ENCODE results near the gene CPN2. TPM values are rescaled to one million over a fixed set of nuclear protein-coding genes. Genes with fewer than 3 reads are reported as not detected.

The CPN2 gene
- total RNA-seq, 1 experiment from 2014 or later, result 0.08 TPM

DNA sequence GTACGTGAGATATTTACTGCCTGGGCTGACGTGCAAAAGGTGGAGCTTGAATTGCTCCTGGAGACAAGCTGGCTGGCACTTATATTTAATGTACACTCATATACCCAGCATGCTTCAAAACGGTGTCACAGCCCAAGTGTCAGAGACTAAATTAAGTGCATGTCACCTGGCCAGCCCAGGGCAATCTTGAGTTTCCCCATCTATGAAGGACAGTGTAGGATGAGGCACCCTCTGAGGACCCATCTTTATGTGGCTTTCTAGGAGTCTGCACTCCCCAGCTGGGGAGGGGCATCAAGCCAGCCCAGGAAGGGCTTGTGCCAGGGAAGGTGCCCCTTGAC lies 13.2 kb upstream of the CPN2 start:
- Histone ChIP-seq H3K27me3 (ENCODE audit: control insufficient read depth, insufficient read depth, low read length) (no peaks in the 10 kb centered on the region), H3K27ac (ENCODE audit: low read length) (no peak overlapping the region), H3K9me3 (ENCODE audit: control insufficient read depth, insufficient read depth, low read depth, low read length) (no peaks in the 10 kb centered on the region), H3K4me1 (ENCODE audit: control insufficient read depth, insufficient read depth, low read length) (0 out of 2 replicates have a peak, but pooled peaks cover under 1% of the 10 kb centered on the region), H3K4me3 (ENCODE audit: low read depth in 2 of 2, low read length in 2 of 2) (no peak overlapping the region), H3K36me3 (ENCODE audit: control insufficient read depth, insufficient read depth, low read length) (no peaks in the 10 kb centered on the region)
- CTCF ChIA-PET, result no interaction called here
- in situ Hi-C loops (cut with HindIII; ENCODE audit: low pct_unique_long_range_greater_than_20kb, low sequenced_read_pairs) (no loop called here), intact Hi-C loops (cut with micrococcal nuclease; ENCODE audit: unreplicated experiment) (no loop called here)
- POLR2A ChIA-PET, result interaction anchor here (0.7 kb wide), 1 partner anchor 10 kb away, joined by 3 read pairs; no protein-coding TSS in a partner anchor
- ATAC-seq (no peak), DNase-seq (ENCODE audit: low read depth, low spot score) (no peak)
- TF ChIP-seq POLR2AphosphoS5 (IDR thresholded peaks at IDR 0.05; ENCODE audit: low read depth, low read length), result no peak
- TF ChIP-seq CTCF (IDR thresholded peaks at IDR 0.05), result no peak
- no peak for TF ChIP-seq TCF7L2 (IDR thresholded peaks at IDR 0.05; ENCODE audit: low read depth, low read length)
- no TSS peak for BruUV-seq (replicated peaks)

DNA sequence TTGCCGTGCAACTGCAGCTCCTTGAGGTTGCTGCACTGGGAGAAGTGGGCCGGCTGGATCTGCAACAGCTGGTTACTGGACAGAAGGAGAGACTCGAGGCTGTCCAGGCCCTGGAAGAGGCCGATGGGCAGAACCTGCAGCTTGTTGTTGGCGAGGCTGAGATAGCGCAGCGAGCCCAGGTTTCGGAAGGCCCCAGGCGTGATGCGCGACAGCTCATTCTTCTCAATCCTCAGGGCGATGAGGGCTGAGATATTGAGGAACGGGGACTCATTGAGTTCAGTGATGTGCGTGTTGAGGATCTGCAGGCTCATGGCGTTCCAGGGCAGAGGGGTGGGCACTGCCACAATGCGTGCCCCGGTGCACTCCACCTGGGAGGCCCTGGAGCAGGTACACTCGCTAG lies 9.4 kb upstream of the CPN2 start:
- in situ Hi-C loops (cut with HindIII; ENCODE audit: low pct_unique_long_range_greater_than_20kb, low sequenced_read_pairs), result no loop called here
- Histone ChIP-seq H3K27me3 (ENCODE audit: control insufficient read depth, insufficient read depth, low read length) (no peaks in the 10 kb centered on the region), H3K4me1 (ENCODE audit: control insufficient read depth, insufficient read depth, low read length) (no peaks in the 10 kb centered on the region), H3K9me3 (ENCODE audit: control insufficient read depth, insufficient read depth, low read depth, low read length) (no peaks in the 10 kb centered on the region), H3K27ac (ENCODE audit: low read length) (no peak overlapping the region), H3K36me3 (ENCODE audit: control insufficient read depth, insufficient read depth, low read length) (no peaks in the 10 kb centered on the region), H3K4me3 (ENCODE audit: low read depth in 2 of 2, low read length in 2 of 2) (no peak overlapping the region)
- intact Hi-C loops (cut with micrococcal nuclease; ENCODE audit: unreplicated experiment), result no loop called here
- no peak for TF ChIP-seq SIN3A (IDR thresholded peaks at IDR 0.05; ENCODE audit: borderline replicate concordance, insufficient read depth, low read depth, low read length)
- DNase-seq (ENCODE audit: low read depth, low spot score) (no peak), ATAC-seq (no peak)
- POLR2A ChIA-PET, result interaction anchor here (0.6 to 0.9 kb wide), 2 partner anchors 10 to 39 kb away, joined by 3 to 6 read pairs; no protein-coding TSS in a partner anchor
- CTCF ChIA-PET, result no interaction called here
- BruUV-seq (replicated peaks), result no TSS peak

- no peak for TF ChIP-seq REST (IDR thresholded peaks at IDR 0.05; ENCODE audit: insufficient read depth in 1 of 2, low read depth in 2 of 2, low read length in 1 of 2)
- TF ChIP-seq POLR2AphosphoS5 (IDR thresholded peaks at IDR 0.05; ENCODE audit: low read depth, low read length), result no peak
- TF ChIP-seq CTCF (IDR thresholded peaks at IDR 0.05), result no peak
- no peak for TF ChIP-seq TCF7L2 (IDR thresholded peaks at IDR 0.05; ENCODE audit: low read depth, low read length)
Measured at GRCh38 chr3:194357681-194358080, 6.6 kb upstream of the CPN2 start.

More at GRCh38 chr3:194357681-194358080, 6.6 kb upstream of the CPN2 start:
- DNase-seq (ENCODE audit: low read depth, low spot score) (no peak), ATAC-seq (no peak)
- CTCF ChIA-PET, result no interaction called here
- Histone ChIP-seq H3K9me3 (ENCODE audit: control insufficient read depth, insufficient read depth, low read depth, low read length) (no peaks in the 10 kb centered on the region), H3K27ac (ENCODE audit: low read length) (no peak overlapping the region), H3K36me3 (ENCODE audit: control insufficient read depth, insufficient read depth, low read length) (no peaks in the 10 kb centered on the region), H3K4me3 (ENCODE audit: low read depth in 2 of 2, low read length in 2 of 2) (no peak overlapping the region), H3K4me1 (ENCODE audit: control insufficient read depth, insufficient read depth, low read length) (no peaks in the 10 kb centered on the region), H3K27me3 (ENCODE audit: control insufficient read depth, insufficient read depth, low read length) (no peaks in the 10 kb centered on the region)
- POLR2A ChIA-PET, result no interaction called here
- intact Hi-C loops (cut with micrococcal nuclease; ENCODE audit: unreplicated experiment) (no loop called here), in situ Hi-C loops (cut with HindIII; ENCODE audit: low pct_unique_long_range_greater_than_20kb, low sequenced_read_pairs) (no loop called here)
- no TSS peak for BruUV-seq (replicated peaks)

Measured in Panc1 (cell line).